GM18858 (cell line): ENCODE results near the gene SERPINI1.
A peak's percentile ranks its signal among the peaks of the same experiment; 100 is the strongest.

Experiments
- ATAC-seq: cut with Tn5 transposase; IDR thresholded peaks from one replicate; pipeline ENCODE4 v1.9.1; 2021; ENCODE audit not compliant: unreplicated experiment

The SERPINI1 gene

DNA sequence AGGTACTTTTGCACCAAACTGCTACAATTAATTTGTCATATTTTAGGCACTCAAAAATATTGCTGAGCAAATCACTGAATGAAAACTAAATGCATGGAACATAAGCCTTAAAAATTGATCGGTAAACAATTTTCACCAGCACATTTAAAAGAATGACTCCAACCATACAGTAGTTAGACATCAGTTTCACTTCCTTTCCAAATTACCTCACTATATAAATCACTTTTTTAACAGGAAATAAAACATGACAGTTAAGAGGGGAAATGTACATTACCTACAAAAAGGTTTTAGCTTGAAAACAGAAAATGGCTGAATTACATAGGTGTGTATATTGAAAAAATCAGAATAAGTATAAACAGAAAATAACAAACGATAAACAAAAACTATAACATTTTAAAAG lies 108.4 kb downstream of the SERPINI1 start:
- peak; percentile 59 for ATAC-seq

DNA sequence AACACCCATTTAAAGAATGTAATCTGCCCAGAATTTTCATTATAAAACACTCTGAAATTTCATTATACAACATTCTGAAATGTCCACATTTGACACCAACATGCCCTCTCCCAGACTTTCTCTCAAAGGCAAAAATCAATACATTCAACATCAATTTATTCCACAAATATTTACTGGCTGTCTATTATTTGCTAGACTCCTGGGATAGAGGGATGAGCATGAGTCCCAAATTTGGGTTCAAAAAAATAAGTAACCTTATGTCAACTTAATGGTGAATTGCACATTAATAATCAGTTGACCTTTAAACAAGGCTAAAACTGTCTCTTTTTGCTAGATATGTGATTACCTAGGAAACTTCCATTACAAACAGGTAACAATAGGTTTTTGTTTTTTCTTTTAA lies 109.0 kb downstream of the SERPINI1 start:
- no peak for ATAC-seq

DNA sequence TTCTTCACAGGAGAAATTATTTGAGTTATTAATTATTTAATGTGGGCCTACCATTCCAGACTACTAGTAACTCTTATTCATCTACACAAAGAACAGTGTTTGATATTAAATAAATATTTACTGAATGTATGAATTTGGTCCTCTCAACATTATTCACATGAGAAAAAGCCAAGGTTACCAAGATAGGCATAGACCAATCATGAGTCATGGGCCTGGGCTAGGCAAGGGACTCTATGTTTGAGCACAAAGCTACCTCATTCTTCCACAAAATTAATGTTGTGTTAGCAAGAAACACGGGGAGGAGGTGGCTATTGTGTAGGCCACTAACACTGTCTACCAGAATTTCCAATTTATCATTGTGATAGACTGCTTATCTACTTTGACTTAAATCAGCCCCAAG lies 115.7 kb downstream of the SERPINI1 start:
- no peak for ATAC-seq

DNA sequence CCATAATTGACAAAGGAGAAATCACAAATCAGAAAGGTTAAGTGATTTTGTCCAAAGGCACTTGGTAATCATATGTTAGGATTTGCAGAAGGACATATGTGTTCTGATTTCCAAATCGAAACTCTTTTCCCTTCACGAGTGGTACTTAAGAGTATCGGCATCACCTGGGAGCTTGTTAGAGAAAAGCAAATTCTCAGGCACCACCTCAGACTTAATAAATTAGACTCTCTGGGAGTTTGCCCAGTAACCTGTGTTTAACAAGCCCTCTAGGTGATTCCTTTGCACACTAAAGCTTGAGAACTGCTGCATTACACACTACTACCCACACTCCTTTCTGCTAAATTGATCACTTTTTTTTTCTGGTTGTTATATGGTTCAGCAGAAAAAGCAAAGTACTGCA lies 116.2 kb downstream of the SERPINI1 start:
- ATAC-seq, result no peak

DNA sequence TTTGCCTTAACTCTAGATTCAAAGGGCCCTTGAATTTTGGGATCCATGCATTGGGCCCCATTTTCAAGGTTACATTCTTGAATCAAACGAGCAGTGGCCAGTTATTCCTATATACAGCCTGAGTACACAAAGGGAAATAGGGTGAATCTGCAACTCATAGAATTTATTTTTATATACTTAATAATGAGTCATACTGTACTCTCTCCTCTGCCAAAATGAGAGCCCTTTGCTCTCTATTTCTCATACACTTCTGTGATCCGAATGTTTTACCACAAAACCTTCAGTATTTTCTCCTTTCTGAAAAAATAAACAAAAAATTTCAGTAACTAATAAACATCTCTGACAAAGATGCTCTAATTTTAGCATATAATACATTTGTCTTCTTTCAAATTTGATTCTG lies 116.7 kb downstream of the SERPINI1 start:
- ATAC-seq, result no peak

DNA sequence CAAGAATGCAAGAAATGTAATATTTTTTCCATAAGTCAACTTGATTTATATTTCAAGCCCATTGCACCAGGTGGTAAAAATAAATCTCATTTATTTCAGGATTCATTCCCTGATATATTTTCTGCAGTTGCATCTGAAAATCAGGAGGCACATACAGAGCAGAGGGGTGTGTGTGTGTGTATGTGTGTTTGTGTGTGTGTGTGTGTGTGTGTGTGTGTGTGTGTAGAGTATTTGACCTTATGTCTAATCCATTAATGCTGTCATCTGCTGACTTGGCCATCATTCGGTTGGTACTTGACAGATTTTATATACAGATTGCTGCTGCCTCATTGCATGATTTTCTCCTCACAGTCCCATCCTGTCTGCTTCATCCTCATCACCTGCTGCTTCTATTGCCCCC lies 118.5 kb downstream of the SERPINI1 start:
- no peak for ATAC-seq

DNA sequence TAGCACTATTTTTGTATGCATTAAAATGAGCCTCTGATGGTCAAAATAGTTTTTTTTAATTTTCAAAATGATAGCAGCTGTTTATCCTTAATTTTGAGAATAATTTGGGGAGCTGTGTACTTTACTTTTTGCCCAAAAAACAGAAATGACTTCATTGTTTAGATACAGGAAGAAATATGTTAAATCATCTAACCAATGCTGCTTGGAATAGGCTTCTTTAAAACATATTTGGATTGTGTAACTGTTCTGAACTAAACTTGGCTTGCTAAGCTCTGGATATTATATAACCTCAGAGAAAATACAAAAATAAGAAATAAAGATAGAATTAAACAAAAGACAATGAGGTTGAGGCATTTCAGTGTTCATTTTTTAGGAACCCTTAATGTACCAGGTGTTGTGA lies 119.3 kb downstream of the SERPINI1 start:
- no peak for ATAC-seq

DNA sequence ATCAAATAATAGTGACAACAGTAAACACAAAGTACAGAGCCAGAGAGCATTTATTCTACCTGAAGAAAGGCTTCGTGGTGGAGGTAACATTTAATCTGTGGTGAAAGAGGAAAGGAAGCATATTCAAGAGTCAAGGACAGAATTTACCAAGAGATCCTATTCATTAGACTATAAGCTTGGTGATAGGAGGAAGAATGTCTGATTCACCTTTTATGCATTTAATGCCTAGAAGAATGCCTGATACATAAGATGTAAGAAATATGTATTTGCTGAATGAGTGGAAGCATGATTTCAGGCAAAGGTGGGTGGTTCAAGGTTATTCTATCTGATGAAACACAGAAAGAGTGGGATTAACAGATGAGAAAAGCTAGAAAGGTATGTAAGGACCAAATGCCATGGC lies 119.8 kb downstream of the SERPINI1 start:
- no peak for ATAC-seq

DNA sequence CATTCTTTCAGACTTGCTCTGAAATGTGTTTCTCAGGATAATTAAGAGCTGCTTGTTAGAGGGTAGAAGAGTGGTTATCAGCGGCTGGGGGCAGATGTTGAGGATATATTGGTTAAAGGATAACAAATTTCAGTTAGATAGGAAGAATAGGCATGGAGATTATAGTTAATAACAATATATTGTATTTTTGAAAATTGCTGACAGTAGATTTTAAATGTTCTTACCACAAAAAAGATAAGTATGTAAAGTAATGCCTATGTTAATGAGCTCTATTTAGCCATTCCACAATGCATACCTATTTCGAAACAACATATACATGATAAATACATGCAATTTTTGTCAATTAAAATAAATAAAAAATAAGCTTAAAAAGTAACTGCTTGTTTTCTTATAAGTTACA lies 123.3 kb downstream of the SERPINI1 start:
- ATAC-seq, result no peak

DNA sequence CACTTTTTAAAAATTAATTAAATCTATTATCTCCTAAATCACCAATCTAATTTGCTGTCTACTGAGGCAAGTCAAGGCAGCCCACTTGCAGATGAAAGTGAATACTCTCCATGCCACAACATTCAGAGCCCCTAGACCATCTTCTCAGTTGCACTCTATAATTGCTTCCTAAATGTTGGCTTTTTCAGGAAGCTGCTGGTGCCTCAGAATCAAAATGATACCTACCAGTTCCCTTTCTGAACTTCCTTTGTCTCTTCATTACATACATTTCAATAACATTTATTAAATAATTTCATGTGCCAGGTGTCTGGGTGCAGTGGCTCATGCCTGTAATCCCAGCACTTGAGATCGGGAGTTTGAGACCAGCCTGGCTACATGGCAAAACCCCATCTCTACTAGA lies 124.1 kb downstream of the SERPINI1 start:
- ATAC-seq, result no peak

DNA sequence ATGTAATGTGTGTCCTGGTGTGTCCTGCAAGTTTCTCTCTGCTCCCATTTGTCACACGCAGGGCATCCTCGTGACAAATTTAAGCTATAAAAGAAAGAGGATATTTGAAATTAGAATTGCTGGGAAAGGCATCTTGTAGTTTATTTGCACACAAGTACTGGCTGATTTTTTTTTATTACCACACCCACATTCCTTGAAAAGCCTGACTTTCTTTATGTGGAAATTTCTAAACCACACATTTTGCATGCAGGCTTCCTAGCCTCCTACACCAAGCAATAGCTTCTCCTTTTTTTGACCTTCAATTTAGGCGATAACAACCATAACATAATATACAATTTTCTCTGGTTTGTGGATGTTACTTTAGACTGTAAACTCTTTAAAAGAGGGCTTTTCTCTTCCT lies 126.1 kb downstream of the SERPINI1 start:
- no peak for ATAC-seq

DNA sequence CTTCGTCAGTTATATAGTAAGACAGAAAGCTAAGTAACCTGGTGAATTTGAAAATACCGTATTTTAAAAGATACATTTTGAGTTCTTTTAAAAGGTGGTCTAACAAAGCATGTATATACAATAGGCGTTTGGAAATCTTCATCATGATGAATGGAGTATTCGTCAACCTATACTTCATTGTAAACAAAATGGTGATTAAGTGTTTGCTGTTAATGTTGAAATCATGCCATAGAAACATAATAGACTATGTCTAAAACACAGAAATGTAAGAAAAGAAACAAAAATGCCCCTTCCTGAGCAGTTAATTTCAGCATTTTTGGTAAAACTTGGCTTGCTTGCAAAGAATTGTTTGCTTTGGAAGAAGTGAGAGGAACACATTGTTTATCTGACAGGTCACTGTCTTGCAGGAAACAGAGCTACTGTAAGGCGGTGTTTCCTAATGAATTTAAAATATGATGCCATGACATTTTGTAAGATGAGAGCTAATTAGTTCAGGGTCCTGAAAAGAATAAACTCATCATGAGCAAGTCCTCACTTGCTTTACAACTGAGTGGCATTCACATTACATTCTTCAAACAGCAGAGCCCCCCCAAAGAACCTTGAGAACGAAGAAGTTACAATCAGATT lies 126.7 kb downstream of the SERPINI1 start:
- ATAC-seq, result no peak

DNA sequence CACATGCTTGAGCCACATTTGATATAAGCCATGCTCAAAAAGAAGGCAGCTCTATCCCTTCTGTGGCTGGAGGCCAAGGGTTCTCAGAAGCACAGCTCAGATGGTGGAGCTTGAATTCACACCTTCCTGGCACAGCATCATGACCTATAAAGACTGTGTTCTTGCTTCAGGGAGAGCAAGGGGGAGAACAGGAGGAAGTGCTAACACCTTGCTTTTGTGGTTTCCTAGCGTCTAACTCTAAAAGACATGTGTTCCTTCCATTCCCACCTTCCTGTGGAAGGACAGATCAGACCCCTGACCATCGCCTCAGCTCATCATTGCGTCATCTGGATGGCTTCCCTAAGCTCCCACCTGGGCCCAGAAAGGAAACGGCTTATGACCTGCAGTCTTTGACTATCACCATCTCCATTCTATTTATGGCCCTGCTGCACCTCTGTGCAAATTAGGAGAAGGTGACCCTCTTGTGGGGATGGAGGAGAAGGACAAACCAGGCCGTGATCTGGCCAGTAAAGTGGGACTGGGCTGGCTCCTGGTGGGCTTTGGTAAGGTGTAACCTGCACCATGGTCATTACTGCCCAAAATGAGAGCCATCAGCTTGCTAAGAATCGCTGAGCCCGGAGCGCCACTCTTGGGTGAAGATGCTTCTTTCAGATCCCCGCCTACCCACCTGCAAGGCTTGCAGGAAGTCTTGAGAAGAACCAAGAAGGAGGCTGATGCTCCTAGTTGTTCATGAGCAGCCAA lies 128.5 kb downstream of the SERPINI1 start:
- ATAC-seq, result no peak

DNA sequence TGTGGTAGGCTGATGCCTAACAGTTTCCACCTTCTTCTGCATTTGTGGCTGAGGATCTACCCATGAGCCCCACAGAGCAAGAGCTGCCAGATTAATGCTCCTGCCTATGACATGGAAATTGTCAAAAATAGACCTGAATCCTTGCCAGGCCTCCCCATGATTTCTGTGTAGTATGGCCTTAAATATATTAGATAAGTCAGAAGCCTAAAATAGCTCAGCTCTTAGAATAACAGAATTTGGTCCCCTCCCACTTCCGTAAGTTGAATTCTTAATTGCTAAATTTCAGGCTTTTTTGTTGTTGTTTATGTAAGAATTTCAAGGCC lies 129.0 kb downstream of the SERPINI1 start:
- ATAC-seq, result no peak

DNA sequence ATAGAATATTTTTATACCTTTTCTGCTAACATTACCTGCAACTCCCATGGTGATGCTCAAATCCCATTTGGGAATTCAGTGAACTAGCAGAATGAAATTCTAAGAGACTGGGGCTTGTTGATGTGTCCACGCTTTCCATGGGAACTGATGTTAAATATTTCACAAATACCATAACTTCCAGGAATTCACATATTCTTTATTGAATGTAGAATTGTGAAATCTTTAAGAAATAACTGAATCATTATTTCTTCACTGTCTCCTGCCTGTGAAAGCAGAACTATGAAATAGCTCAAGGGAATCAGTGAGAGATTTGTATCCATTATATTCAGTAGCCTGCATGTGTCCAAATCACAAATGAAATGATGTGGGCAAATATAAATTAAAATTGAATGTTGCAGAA lies 130.8 kb downstream of the SERPINI1 start:
- no peak for ATAC-seq

DNA sequence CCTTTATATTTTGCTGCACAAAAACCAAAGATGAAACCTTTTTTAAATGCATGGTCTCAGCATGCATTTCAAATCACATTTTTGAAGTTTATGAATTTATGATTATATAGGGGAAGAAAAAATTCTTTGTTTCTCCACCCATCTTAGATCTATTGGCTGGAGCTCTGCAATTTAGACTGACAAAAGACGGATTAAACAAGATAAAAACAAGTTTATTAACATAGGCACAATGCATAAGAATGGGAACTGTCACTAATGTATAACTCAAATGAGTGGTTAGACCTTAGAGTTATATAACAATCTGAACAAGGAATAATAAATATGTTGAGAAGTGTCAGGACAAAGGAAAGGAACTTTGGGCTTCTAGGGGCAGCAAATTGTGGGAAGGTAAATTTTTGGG lies 132.5 kb downstream of the SERPINI1 start:
- no peak for ATAC-seq

DNA sequence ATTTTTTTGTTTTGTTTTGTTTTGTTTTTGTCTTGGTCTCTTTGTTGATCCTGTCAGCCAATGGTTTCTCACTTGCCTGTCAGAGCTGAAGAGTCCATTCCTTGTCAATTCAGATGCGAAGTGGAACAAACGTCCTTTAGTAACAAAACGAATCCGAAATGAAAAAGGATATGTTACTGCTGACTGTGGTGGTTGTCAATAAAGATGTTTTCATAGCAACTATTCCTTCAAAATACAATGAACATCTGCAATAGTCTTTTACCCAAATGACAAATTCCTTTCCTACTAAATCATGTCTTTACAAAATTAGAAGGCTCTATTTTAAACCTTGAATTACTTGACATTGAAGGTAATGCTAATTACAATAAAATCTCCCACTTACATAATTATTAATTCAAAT lies 134.7 kb downstream of the SERPINI1 start:
- ATAC-seq, result no peak

DNA sequence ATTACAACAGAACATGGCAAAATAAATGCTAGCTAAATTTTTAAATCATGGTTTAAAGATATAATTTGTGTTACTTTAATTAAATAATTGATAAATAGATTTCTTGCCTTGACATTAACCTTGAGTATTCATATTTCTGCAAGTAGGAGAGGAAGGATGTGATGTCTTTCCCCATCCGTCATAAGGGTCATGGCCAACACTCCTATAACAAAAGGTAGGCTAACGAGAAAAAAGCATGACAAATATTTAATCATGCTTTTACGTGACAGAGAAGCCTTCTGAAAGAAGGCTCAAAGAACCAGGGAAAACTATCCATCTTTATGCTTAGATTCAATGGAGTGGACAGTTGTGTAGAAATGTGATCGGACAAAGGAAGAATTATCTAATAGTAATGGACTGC lies 135.2 kb downstream of the SERPINI1 start:
- no peak for ATAC-seq

DNA sequence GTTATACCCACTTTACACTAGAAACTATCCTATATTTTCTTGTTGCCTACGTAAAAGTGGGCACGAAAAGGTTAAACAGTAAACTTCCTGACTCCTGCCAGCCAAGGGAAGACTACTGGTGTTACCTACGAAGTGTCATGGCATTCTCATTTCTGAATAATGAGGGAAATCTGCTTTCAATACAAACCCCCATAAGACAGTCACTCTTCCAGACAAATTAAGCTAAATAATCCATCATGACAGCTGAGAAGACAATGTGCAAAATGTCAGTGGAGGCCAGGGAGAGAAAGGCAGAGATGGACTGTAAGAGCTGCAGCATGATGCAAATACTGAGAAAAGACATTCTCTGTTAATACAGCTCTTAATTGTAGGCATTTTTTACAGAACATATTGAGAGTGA lies 136.5 kb downstream of the SERPINI1 start:
- no peak for ATAC-seq

DNA sequence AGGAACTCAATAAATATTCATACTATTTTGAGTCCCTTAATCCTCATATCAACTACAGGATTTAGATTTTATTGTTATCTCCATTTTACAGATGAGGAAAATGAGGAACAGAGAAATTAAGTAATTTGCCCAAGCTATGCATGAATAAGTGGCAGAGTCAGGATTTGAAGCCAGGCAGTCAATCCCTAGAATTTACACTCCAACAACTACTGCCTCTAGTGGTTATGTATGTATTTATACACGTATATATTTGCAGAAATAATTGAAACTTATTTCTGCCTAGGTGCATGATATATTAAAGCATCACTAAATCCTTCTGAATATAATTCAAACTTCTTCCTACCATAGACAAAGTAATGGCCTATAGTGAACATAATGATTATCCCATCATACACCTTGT lies 137.4 kb downstream of the SERPINI1 start:
- ATAC-seq, result no peak

DNA sequence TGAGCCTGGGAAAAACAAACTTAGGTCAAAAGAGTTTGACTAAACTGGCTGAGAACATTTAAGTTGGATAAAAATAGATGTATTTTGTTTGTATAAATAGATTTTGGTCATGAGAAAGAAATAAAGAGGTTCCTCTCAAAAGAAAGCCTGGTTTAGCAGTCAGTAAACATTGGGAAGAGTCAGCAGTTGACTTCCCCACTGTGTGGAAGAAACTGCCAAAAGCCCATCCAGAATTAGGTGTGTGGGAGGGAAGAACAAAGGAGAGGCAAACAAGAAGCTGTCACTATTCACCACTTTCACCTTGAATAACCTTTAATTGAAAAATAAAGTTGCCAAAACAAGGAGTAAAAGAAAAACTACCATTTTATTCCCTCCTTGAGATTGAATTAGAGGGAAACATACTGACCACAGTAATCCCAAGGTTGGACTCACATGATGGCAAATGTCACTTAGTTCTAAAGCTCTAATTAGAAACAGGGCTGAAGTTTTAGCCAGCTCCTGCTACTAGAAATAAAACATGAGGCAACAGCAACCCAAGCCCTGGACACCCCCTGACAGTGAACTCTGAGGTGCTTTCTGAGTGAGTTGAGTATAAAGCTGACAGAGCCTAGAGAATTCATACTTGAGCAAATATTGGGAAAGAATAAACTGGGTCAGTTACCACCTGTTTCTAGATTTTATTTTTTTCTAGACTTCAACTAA lies 139.3 kb downstream of the SERPINI1 start:
- ATAC-seq, result no peak
